Keratinocyte (primary cell): Measurements from ENCODE around the gene AUNIP.

Experiments used
- CTCF ChIP-seq, 3 experiments: IDR thresholded peaks in 1 of 3; conservative IDR thresholded peaks in 1 of 3; optimal IDR thresholded peaks in 1 of 3; 2 replicates in 2 of 3; 3 replicates in 1 of 3; pipeline versions ENCODE3 to v1.5.1; 2011; ENCODE audit warnings: low read length in 3 of 3, mild to moderate bottlenecking in 3 of 3, moderate library complexity in 2 of 3, control low read depth in 1 of 3, inconsistent platforms in 1 of 3; ENCODE audit not compliant: insufficient read depth in 2 of 3; ENCODE audit errors: extremely low read depth in 1 of 3
- EZH2 ChIP-seq: IDR thresholded peaks from one replicate; pipeline ENCODE4 v1.6.1; 2012; ENCODE audit warnings: inconsistent platforms, mild to moderate bottlenecking, low read length, moderate library complexity

GRCh38 chr1:25785333-25786067 lies 73.8 kb downstream of the AUNIP start:
- no peak for TF ChIP-seq CTCF (optimal IDR thresholded peaks at IDR 0.05 in 1 of 3, IDR thresholded peaks at IDR 0.05 in 1 of 3, conservative IDR thresholded peaks at IDR 0.05 in 1 of 3; ENCODE audit: extremely low read depth in 1 of 3, insufficient read depth in 2 of 3, low read length in 3 of 3)
- no peak for TF ChIP-seq EZH2
